GM18502 (cell line): ENCODE data around the gene SST.

Experiments used
- ATAC-seq: cut with Tn5 transposase; IDR thresholded peaks from one replicate; pipeline ENCODE4 v1.9.1; 2021; ENCODE audit warnings: mild to moderate bottlenecking; ENCODE audit not compliant: unreplicated experiment, poor library complexity

The SST gene

GRCh38 chr3:187636528-187636927 lies 33.7 kb downstream of the SST start:
- ATAC-seq: no peak

DNA sequence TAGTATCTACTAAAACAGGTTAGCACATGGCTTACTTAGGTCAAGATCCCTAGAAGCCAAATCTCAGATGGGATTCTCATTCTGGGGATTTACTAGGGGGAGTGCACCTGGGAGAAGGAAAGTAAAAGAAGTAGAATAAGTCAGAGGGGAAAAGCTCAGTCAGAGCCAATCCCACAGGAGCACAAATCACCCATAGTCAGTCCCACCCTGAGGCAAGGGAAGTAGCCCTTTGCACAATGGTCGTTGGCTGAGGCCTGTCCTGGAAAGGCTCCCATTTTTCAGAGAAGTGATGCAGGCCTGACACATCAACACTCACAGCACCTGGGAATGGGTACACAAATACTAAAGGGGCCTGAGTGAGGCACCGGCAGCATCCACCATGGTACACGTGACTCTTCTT lies 39.8 kb downstream of the SST start:
- no peak for ATAC-seq

DNA sequence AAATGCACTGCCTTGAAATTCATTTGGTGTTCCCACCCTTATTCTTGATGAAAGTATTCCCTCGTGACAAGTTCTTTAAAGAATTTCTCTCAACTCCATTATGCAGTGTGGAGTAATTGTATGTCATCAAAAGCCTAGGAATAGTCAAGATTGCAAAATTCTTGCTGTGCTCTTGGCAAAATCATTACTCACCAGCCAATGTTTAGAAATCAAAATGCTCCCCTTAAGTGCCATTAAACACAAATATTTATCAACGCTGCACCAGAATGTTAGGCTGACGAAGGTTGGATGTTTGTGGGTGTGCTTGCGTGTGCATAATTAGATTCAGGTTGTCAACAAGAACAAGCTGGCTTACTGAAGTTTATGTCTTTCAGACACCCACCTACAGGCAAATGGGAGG lies 40.5 kb downstream of the SST start:
- ATAC-seq: no peak

- ATAC-seq: no peak
Observed at GRCh38 chr3:187628169-187628568, 42.0 kb downstream of the SST start.

GRCh38 chr3:187626581-187626980 lies 43.6 kb downstream of the SST start:
- no peak for ATAC-seq

- ATAC-seq: no peak
Observed at GRCh38 chr3:187624588-187624987, 45.6 kb downstream of the SST start.

DNA sequence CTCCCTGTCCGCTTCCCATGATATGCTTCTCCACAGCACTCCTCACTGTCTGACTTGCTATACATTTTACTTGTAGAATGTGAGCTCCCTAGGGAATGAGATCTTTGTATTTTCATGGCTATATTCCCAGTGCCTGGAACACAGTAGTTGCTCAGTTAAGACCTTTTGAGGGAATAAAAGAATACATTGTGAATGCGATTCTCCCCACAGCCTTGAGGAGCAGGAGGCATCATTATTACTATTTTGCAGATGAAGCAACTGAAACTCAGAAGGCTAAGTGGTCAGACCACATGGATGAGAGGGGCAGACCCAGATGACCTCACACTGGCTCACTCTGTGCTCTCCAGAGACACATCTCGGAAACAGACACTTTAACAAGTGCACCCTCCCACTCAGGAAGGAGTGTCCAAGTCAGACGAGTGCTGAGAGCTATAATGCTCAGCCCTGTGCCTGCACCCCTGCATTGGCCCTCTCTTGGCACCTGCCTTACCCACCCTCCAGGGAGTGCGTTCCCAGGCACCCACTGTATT lies 46.8 kb downstream of the SST start:
- no peak for ATAC-seq

DNA sequence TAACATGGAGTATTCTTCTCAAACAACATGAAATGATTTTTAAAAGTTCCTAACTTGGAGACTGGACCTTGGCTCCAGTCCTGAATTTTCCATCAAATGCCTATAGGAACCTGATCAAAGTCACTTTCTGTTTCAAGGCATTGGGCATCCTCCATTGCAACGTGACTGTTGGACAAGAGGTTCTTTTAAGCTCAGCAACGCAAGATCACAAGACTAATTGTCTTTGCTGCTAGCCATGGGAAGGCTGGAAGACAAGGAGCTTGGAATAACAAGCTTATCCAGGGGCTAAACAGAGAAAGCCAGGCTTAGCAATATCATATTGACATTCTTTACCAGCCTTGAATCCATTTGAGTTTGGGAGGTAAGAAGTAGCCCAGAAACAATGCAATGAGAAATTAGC lies 48.3 kb downstream of the SST start:
- no peak for ATAC-seq

DNA sequence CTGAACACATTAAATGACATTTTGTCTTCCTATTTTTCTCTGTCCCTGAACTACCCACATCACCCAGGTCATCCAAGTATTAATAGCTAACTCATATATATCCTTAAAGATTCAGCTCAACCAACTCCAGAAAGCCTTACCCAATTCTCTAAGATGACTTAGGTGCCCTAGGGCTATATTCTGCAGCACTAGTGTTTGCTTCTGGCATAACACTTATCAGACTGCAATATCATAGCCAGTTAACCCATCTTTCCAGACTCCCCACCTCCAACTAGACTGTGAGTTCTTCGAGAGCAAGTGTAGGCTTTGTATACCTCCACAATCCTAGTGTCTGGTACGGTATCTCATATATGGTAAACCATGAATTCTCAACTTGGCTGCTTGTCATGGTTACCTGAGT lies 50.7 kb downstream of the SST start:
- ATAC-seq: no peak
